Measurements from ENCODE around the gene NAV2.

NAV2 gene

DNA sequence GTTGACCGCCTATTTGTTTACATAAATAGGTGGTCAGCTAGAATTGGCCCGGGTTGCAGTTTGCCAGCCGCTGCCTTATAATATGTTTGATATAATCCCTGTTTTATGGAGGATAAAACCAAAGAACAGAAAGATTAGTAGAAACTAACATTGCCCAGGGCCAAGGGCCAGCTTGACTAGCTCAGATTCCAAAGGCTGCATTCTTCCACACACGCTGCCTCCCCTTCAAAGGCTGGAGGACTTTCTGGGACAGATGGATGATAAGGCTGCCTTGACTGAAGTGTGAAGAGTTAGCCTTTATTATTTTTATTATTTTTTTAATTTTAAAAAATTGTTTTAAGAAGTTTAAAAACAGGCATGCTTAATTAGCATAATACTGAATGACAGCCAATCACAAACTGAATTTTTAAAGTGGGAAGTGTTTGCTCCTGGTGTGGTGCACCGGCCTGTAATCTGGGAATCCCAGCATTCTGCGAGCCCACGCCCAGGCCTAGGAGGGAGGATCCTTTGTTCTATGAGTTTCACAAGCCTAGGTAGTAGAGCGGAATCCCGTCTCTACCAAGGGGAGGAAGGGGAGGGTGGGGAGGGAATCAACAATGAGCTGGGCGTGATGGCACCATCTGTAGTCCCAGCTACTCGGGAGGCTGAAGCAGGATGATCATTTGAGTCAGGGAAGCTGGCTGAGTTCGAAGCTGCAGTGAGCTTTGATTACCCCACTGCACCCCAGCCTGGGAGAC is 114.9 kb downstream of the NAV2 start:
- TF ChIP-seq, protein P1, sequence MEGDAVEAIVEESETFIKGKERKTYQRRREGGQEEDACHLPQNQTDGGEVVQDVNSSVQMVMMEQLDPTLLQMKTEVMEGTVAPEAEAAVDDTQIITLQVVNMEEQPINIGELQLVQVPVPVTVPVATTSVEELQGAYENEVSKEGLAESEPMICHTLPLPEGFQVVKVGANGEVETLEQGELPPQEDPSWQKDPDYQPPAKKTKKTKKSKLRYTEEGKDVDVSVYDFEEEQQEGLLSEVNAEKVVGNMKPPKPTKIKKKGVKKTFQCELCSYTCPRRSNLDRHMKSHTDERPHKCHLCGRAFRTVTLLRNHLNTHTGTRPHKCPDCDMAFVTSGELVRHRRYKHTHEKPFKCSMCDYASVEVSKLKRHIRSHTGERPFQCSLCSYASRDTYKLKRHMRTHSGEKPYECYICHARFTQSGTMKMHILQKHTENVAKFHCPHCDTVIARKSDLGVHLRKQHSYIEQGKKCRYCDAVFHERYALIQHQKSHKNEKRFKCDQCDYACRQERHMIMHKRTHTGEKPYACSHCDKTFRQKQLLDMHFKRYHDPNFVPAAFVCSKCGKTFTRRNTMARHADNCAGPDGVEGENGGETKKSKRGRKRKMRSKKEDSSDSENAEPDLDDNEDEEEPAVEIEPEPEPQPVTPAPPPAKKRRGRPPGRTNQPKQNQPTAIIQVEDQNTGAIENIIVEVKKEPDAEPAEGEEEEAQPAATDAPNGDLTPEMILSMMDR (conservative IDR thresholded peaks at IDR 0.05; ENCODE audit: low read length): no peak
- DNase-seq (ENCODE audit: low read depth): no peak
- no peak overlapping the region for H3K4me3 ChIP-seq (ENCODE audit: low read length)

DNA sequence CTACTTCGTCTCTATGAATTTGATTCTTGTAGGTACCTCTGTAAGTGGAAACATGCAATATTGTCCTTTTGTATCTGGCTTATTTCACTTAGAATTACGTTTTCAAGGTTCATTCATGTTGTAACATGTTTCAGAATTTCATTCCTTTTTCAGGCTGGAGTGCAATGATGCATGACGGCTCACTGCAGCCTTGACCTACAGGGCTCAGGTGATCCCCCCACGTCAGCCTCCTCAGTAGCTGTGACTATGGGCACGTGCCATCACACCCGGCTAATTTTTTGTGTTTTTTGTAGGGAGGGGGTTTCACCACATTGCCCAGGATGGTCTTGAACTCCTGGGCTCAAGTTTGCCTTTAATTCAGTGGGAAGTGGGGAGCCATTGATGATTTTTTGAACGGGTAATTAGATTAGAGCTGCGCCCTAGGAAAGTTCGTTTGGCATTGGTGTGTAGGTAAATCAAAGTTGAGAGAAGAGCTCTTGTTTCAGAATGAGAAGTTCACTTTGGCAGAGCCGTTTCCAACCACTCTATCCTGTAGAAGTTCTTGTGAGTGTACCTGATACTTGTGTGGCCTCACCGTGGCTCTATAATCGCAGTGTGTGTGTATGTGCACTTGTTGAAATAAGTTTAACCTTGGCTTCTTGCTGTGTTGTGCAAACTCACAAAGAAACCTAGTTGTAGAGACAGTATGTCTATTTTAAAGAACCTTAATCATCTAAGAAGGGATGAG is 115.9 kb downstream of the NAV2 start:
- no peak overlapping the region for H3K4me3 ChIP-seq (ENCODE audit: low read length)
- no peak for DNase-seq (ENCODE audit: low read depth)
- TF ChIP-seq, protein P1 (conservative IDR thresholded peaks at IDR 0.05; ENCODE audit: low read length): no peak

DNA sequence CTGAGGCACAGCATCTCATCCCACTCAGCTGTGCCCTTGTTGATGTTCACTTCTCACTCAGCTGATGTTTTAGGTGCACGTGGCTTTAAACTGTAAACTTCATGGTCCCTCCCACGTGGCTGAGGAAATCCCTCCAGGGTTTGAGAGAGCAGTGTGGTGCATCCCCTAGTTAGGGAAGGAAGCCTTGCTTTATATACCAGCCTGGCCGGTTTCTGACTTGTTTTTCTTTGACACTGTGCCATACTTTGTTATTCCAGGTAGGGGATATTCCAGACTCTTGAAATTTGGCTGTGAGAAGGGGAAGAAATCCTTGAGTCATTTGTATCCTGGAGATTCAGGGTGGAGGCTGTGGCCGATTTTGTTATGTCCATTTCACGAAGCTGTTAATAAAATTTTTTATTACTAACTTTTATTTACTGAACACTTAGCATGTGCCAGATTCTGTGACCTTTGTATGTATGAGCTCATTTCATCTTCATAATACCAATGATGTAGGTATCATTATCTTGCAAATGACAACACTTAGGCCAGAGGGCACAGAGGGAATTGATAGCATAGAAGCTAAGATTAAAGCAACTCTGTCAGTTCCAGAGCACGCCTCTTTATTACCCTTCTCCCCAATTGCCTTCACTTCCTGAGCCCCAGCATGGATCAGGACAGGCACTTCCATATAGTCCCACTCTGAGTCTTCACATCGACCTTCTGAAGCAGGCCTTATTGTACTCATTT is 116.6 kb downstream of the NAV2 start:
- DNase-seq (ENCODE audit: low read depth): no peak
- TF ChIP-seq, protein P1 (conservative IDR thresholded peaks at IDR 0.05; ENCODE audit: low read length): no peak
- H3K4me3 ChIP-seq (ENCODE audit: low read length): no peak overlapping the region

DNA sequence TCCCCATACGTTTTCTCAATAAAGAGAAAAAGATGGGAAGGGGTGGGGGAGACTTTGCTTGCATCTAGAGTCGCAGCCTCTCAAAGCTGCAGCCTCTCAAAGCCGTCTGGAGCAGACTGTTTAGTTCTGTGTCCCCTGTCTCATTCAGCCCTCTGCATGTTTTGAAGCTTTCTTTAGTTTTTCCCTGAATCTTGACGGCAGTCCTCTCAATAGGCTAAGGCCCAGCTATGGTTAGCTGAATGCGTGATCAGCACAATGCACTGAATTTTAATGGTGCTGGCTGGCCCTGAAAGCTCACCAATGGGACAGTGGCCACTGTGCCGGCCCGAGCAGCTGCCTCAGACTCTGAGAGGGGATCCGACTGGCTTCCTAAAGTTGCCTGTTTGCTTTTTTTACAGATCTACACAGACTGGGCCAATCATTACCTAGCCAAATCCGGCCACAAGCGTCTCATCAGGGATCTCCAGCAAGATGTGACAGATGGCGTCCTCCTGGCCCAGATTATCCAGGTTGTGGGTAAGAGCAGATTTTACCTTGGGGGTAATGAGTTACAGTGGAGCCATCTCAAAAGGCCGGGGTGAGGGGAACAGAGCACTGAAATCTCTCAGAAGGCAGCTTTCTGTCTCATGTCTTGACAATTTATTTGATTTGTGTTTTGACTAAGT is 119.6 kb downstream of the NAV2 start:
- no peak overlapping the region for H3K4me3 ChIP-seq (ENCODE audit: low read length)
- TF ChIP-seq, protein P1 (conservative IDR thresholded peaks at IDR 0.05; ENCODE audit: low read length): no peak
- no peak for DNase-seq (ENCODE audit: low read depth)

DNA sequence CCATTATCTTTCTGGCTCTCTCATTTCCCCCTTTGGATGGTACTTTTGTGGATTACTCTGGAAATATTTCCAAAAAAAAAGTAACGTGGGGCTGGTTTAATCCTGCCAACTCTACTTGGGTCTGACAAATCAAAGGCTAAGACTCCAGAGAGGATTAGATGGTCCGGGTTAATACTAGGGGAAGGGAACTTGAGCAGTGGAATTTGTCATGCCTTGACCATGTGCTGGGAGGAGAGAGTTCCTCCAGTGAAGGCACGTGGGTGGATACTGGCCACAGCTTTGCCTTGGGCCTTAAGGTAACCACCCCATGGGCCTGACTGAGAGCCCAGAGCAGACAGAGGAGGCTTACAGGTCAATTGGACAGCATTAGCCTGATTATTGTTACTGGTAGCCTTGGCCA is 120.3 kb downstream of the NAV2 start:
- H3K4me3 ChIP-seq (ENCODE audit: low read length): no peak overlapping the region
- DNase-seq (ENCODE audit: low read depth): no peak
- TF ChIP-seq, protein P1 (conservative IDR thresholded peaks at IDR 0.05; ENCODE audit: low read length): no peak

DNA sequence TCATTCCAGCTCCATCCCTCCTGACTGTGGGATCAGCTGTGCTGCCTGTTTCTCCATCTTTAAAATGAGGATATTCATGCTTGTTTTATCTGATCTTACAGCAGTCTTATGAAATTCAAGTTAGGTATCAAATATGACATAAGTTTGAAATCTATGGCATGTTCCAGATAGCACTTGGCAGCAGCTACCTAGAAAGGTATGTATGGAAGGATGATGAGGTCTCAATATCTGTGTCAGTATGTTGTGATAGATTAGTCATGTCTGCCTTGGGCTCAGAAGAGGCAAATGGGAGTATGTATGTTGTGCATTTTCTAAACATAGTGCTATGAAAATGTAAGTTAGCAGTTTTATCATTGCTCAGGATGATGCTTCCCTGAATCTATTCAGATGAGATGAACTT is 122.1 kb downstream of the NAV2 start:
- DNase-seq (ENCODE audit: low read depth): no peak
- TF ChIP-seq, protein P1 (conservative IDR thresholded peaks at IDR 0.05; ENCODE audit: low read length): no peak
- H3K4me3 ChIP-seq (ENCODE audit: low read length): no peak overlapping the region
